ENCODE measurements around the gene MRFAP1L1. TPM values are rescaled to one million over a fixed set of nuclear protein-coding genes. Genes with fewer than 3 reads are reported as not detected.

MRFAP1L1 gene
- total and polyA plus RNA-seq, 9 of the 15 experiments (the other 6 are each of a cell fraction or from before 2014, with no cell fraction given): 37.6 to 111 (median 83.8) TPM

GRCh38 chr4:6680372-6681034, 29.2 kb downstream of the MRFAP1L1 start (continued):
- TF ChIP-seq CHAMP1 (IDR thresholded peaks at IDR 0.05) (no peak), BRD9 (IDR thresholded peaks at IDR 0.05; ENCODE audit: low read depth, partially characterized antibody) (no peak), ZNF511 (CRISPR knock-in tag; IDR thresholded peaks at IDR 0.05) (no peak), TCF3 (CRISPR knock-in tag; IDR thresholded peaks at IDR 0.05) (no peak), SAFB2 (IDR thresholded peaks at IDR 0.05; ENCODE audit: borderline replicate concordance, low read depth, low read length, severe bottlenecking) (no peak), NONO (IDR thresholded peaks at IDR 0.05; ENCODE audit: low read depth in 2 of 2, low read length in 1 of 2) (no peak), THRAP3 (IDR thresholded peaks at IDR 0.05; ENCODE audit: borderline replicate concordance) (no peak), HOXB6 (CRISPR knock-in tag; IDR thresholded peaks at IDR 0.05; ENCODE audit: borderline replicate concordance) (no peak), ZNF384 (IDR thresholded peaks at IDR 0.05; ENCODE audit: low read depth, low read length) (no peak), HMGXB4 (CRISPR knock-in tag; IDR thresholded peaks at IDR 0.05) (no peak), SMARCC2 (IDR thresholded peaks at IDR 0.05; ENCODE audit: low read depth) (no peak), TAF7 (tag; IDR thresholded peaks at IDR 0.05) (no peak), MTA1 (IDR thresholded peaks at IDR 0.05; ENCODE audit: borderline replicate concordance) (no peak), PYGO2 (tag; IDR thresholded peaks at IDR 0.05) (no peak), CTCFL (IDR thresholded peaks at IDR 0.05; ENCODE audit: borderline replicate concordance, insufficient read depth, low read depth, low read length, poor library complexity, severe bottlenecking) (peak; percentile 34), CBFA2T2 (conservative IDR thresholded peaks at IDR 0.05) (peak; percentile 58), BCOR (IDR thresholded peaks at IDR 0.05) (peak; percentile 21; the same call in 1 of the 2 replicates), MTF1 (CRISPR knock-in tag; IDR thresholded peaks at IDR 0.05; ENCODE audit: borderline replicate concordance) (no peak), ELF2 (CRISPR knock-in tag; IDR thresholded peaks at IDR 0.05) (no peak), RBM34 (IDR thresholded peaks at IDR 0.05; ENCODE audit: borderline replicate concordance, insufficient read depth, low read length) (no peak), MEIS2 (IDR thresholded peaks at IDR 0.05; ENCODE audit: partially characterized antibody) (no peak)
